WERI-Rb-1 (cell line): ENCODE data around the gene NDP.
A peak's percentile ranks its signal among the peaks of the same experiment; 100 is the strongest.

Experiments used
- DNase-seq: peaks from one replicate; pipeline ENCODE4 v3.0.0-alpha.2; 2020
- H3K27ac ChIP-seq: fragments of 250-450 bp; sonication (Bioruptor Pico); 2 replicates; pipeline ENCODE4 v1.5.1; 2020; ENCODE audit warnings: mild to moderate bottlenecking, moderate library complexity
- H3K27me3 ChIP-seq: fragments of 250-450 bp; sonication (Bioruptor Pico); 2 replicates; pipeline ENCODE4 v1.5.1; 2021; ENCODE audit warnings: mild to moderate bottlenecking, low read depth, moderate library complexity; ENCODE audit not compliant: insufficient read depth, severe bottlenecking
- H3K36me3 ChIP-seq: fragments of 250-450 bp; sonication (Bioruptor Pico); 2 replicates; pipeline ENCODE4 v1.5.1; 2020; ENCODE audit warnings: mild to moderate bottlenecking, moderate library complexity
- H3K4me3 ChIP-seq: 2 replicates; pipeline ENCODE4 v1.5.1; 2011; ENCODE audit warnings: low read depth, mild to moderate bottlenecking, control low read depth, low read length
- H3K9me3 ChIP-seq: fragments of 250-450 bp; sonication (Bioruptor Pico); 2 replicates; pipeline ENCODE4 v1.5.1; 2021; ENCODE audit warnings: mild to moderate bottlenecking, moderate library complexity; ENCODE audit not compliant: severe bottlenecking
- CTCF ChIP-seq: IDR thresholded peaks from 2 replicates; pipeline ENCODE4 v1.5.1; 2011; ENCODE audit warnings: low read depth, mild to moderate bottlenecking, control low read depth, inconsistent platforms, low read length

NDP gene

GRCh38 chrX:43958529-43958928 lies 14.7 kb downstream of the NDP start:
- Histone ChIP-seq H3K27me3 (peaks cover 4% of the 10 kb centered on the region), H3K4me3 (no peak overlapping the region), H3K9me3 (peaks cover 4% of the 10 kb centered on the region), H3K36me3 (no peaks in the 10 kb centered on the region), H3K27ac (no peak overlapping the region)
- DNase-seq, result peak; percentile 32
- TF ChIP-seq CTCF, result peak; percentile 65

DNA sequence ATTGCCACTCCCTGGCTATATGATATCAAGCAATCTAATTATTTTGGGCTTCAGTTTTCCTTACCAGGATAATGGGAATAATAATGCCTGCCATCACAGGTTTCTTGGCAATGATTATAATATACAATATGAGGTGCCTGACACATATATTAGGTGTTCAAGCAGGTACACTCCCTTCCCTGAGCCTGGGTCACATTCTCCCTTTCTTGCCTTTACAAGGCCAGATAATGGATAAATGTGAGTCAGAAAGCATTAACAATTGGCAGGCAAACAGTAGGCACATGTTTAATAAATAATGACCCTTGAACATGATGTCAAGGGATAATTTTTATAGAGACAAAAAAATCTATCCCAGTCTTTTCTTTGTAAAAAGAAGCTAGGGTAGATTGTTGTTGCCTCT lies 17.2 kb downstream of the NDP start:
- Histone ChIP-seq H3K4me3 (no peak overlapping the region), H3K27me3 (peaks cover 4% of the 10 kb centered on the region), H3K27ac (no peak overlapping the region), H3K36me3 (no peaks in the 10 kb centered on the region), H3K9me3 (no peaks in the 10 kb centered on the region)
- DNase-seq, result no peak
- no peak for TF ChIP-seq CTCF

GRCh38 chrX:43953218-43953617 lies 20.0 kb downstream of the NDP start:
- no peaks in the 10 kb centered on the region for H3K36me3 ChIP-seq
- no peak for TF ChIP-seq CTCF

GRCh38 chrX:43949669-43950068 lies 23.5 kb downstream of the NDP start:
- Histone ChIP-seq H3K27ac (no peak overlapping the region), H3K9me3 (no peaks in the 10 kb centered on the region), H3K4me3 (no peak overlapping the region), H3K27me3 (no peaks in the 10 kb centered on the region), H3K36me3 (no peaks in the 10 kb centered on the region)
- peak; percentile 78 for DNase-seq
- TF ChIP-seq CTCF, result peak; percentile 87

More at GRCh38 chrX:43953218-43953617, 20.0 kb downstream of the NDP start:
- peaks cover 4% of the 10 kb centered on the region for H3K27me3 ChIP-seq
- no peak overlapping the region for H3K27ac ChIP-seq
- no peak for DNase-seq
- no peaks in the 10 kb centered on the region for H3K9me3 ChIP-seq
- no peak overlapping the region for H3K4me3 ChIP-seq

DNA sequence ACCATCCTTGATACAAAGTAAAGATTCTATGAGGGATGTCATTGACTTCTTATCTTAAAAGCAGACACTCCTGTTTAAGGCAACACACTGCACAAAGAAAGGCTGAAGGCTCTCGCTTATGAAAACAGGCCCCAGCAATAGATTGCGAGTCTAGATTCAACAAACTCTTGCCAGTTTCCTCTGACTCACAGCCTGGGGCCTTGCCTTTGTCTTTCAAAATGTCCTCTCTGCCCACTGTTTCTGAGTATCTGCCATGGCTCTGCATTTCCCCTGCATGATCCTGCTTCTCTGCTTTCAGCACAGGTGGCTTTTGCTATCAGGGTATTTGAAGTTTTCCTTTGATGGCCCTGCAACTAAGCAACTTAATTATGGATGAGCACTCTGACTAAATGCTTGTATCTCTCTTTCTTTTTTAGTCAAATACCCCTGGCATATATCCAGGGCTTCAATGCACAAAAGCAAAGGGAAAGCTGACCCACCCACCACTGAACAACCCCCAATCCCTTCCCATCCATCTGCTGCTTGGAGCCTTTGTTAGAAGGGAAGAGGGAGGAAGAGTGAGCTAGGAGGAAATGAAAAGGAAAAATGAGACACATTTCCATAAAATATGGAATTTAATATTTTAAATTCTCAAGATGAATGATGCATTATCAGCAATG lies 32.2 kb downstream of the NDP start:
- Histone ChIP-seq H3K9me3 (no peaks in the 10 kb centered on the region), H3K27me3 (no peaks in the 10 kb centered on the region), H3K36me3 (no peaks in the 10 kb centered on the region), H3K4me3 (no peak overlapping the region), H3K27ac (no peak overlapping the region)
- no peak for TF ChIP-seq CTCF
- no peak for DNase-seq
